ENCODE results near the gene IL12RB1. TPM values are rescaled to one million over a fixed set of nuclear protein-coding genes. Genes with fewer than 3 reads are reported as not detected.
"Not testable (repeated sequence)": the region's sequence is repeated elsewhere in the genome, so short reads cannot be mapped to it uniquely, and the experiment has no call there.

IL12RB1 gene
- total RNA-seq, 1 experiment from 2014 or later: not detected

GRCh38 chr19:18089726-18090125 lies 3.0 kb upstream of the IL12RB1 start:
- Histone ChIP-seq H3K9me2 (ENCODE audit: insufficient read depth) (no peaks in the 10 kb centered on the region), H3K79me2 (ENCODE audit: insufficient read depth, low read length) (no peaks in the 10 kb centered on the region), H3K4me2 (ENCODE audit: low read length) (no peak overlapping the region), H3K4me1 (ENCODE audit: control insufficient read depth in 1 of 2, insufficient read depth in 2 of 2, low read length in 2 of 2) (peaks cover 3 to 12% of the 10 kb centered on the region in 2 experiments; a peak in 3 of 4 replicates), H3K36me3 (ENCODE audit: control insufficient read depth in 1 of 2, insufficient read depth in 2 of 2, low read length in 2 of 2) (no peaks in the 10 kb centered on the region), H2AFZ (ENCODE audit: low read depth, low read length, poor library complexity, severe bottlenecking) (no peak overlapping the region), H3K27ac (ENCODE audit: low read depth, low read length) (no peak overlapping the region), H3K9me3 (ENCODE audit: control insufficient read depth in 1 of 2, insufficient read depth in 1 of 2, low read depth in 1 of 2, low read length in 2 of 2) (no peaks in the 10 kb centered on the region), H3K9ac (ENCODE audit: low read length) (no peak overlapping the region), H3K4me3 (replicated peaks in 1 of 2; ENCODE audit: low read depth in 1 of 2, low read length in 2 of 2) (no peak overlapping the region), H4K20me1 (ENCODE audit: insufficient read depth) (no peaks in the 10 kb centered on the region), H3K27me3 (ENCODE audit: insufficient read depth, low read length) (no peaks in the 10 kb centered on the region)
- ChIA-PET POLR2A (no interaction called here), CTCF (interaction anchor here (1.1 kb wide), 1 partner anchor 23 kb away, joined by 3 read pairs; no protein-coding TSS in a partner anchor), RAD21 (ENCODE audit: low non-redundant PET in 1 of 2, low total read pairs in 2 of 2, uncharacterized antibody in 2 of 2, unreplicated experiment in 2 of 2) (no interaction called here)
- intact Hi-C loops (cut with micrococcal nuclease): no loop called here
- DNase-seq (ENCODE audit: low read depth, low spot score) (no peak), ATAC-seq (no peak)
- no peak for TF ChIP-seq ZNF274 (IDR thresholded peaks at IDR 0.05; ENCODE audit: low read depth, low read length)
- TF ChIP-seq EZH2 (IDR thresholded peaks at IDR 0.05): no peak
- TF ChIP-seq JUND (IDR thresholded peaks at IDR 0.05): no peak
- TF ChIP-seq YY1 (IDR thresholded peaks at IDR 0.05; ENCODE audit: extremely low read depth, insufficient replicate concordance, low read depth, low read length): no peak
- TF ChIP-seq ELF1 (IDR thresholded peaks at IDR 0.05; ENCODE audit: borderline replicate concordance, low read depth): no peak
- no peak for TF ChIP-seq ZFX (IDR thresholded peaks at IDR 0.05)
- no peak for TF ChIP-seq EGR1 (IDR thresholded peaks at IDR 0.05; ENCODE audit: low read depth)
- TF ChIP-seq REST (IDR thresholded peaks at IDR 0.05; ENCODE audit: low read depth): no peak
- TF ChIP-seq MAX (IDR thresholded peaks at IDR 0.05): no peak
- no TSS peak for BruUV-seq (replicated peaks)

GRCh38 chr19:18089096-18089541 lies 2.4 kb upstream of the IL12RB1 start:
- H3K27ac ChIP-seq (ENCODE audit: low read depth, low read length); H3K9me3 ChIP-seq (ENCODE audit: control insufficient read depth in 1 of 2, insufficient read depth in 1 of 2, low read depth in 1 of 2, low read length in 2 of 2); H3K4me3 ChIP-seq (replicated peaks in 1 of 2; ENCODE audit: low read depth in 1 of 2, low read length in 2 of 2); H3K9me2 ChIP-seq (ENCODE audit: insufficient read depth); BruUV-seq (replicated peaks); H3K9ac ChIP-seq (ENCODE audit: low read length); DNase-seq (ENCODE audit: low read depth, low spot score); intact Hi-C loops (cut with micrococcal nuclease); H3K4me2 ChIP-seq (ENCODE audit: low read length); H3K27me3 ChIP-seq (ENCODE audit: insufficient read depth, low read length); H3K79me2 ChIP-seq (ENCODE audit: insufficient read depth, low read length); H2AFZ ChIP-seq (ENCODE audit: low read depth, low read length, poor library complexity, severe bottlenecking); ATAC-seq; CTCF ChIA-PET; RAD21 ChIA-PET (ENCODE audit: low non-redundant PET in 1 of 2, low total read pairs in 2 of 2, uncharacterized antibody in 2 of 2, unreplicated experiment in 2 of 2); H3K36me3 ChIP-seq (ENCODE audit: control insufficient read depth in 1 of 2, insufficient read depth in 2 of 2, low read length in 2 of 2); H4K20me1 ChIP-seq (ENCODE audit: insufficient read depth): not testable (repeated sequence)
- H3K4me1 ChIP-seq (ENCODE audit: control insufficient read depth in 1 of 2, insufficient read depth in 2 of 2, low read length in 2 of 2): peaks cover 3 to 12% of the 10 kb centered on the region in 2 experiments; a peak in 3 of 4 replicates
- POLR2A ChIA-PET: interaction anchor here (0.7 kb wide), 1 partner anchor 67 kb away, joined by 4 read pairs; no protein-coding TSS in a partner anchor

Data from HCT116 (cell line).